K562 (cell line): ENCODE results near the gene LIX1L. TPM values are rescaled to one million over a fixed set of nuclear protein-coding genes. Genes with fewer than 3 reads are reported as not detected.
A peak's percentile ranks its signal among the peaks of the same experiment; 100 is the strongest.

Experiments used
- BRD4 ChIP-seq: fragments of 200-600 bp; sonication (generic); IDR thresholded peaks from 2 replicates; pipeline ENCODE4 v1.6.1; 2017; ENCODE audit warnings: inconsistent platforms
- CAMTA2 ChIP-seq: fragments of 250-450 bp; sonication (Bioruptor Pico); conservative IDR thresholded peaks from 2 replicates; pipeline ENCODE4 v1.5.1; 2022
- CREB1 ChIP-seq, 2 experiments: sonication (generic) in 1 of 2; formaldehyde crosslinking in 1 of 2; IDR thresholded peaks; 2 replicates each; pipeline versions ENCODE4 v1.6.1 to v1.8.0; 2012 to 2022; ENCODE audit warnings: inconsistent platforms in 1 of 2, mild to moderate bottlenecking in 1 of 2, missing genetic modification reagents in 1 of 2, moderate library complexity in 1 of 2
- FOXO4 ChIP-seq: fragments of 450-650 bp; formaldehyde crosslinking; IDR thresholded peaks from 2 replicates; pipeline ENCODE4 v1.4.0; 2020; ENCODE audit warnings: mild to moderate bottlenecking, moderate library complexity
- HSF4 ChIP-seq: fragments of 250-450 bp; sonication (Bioruptor Pico); IDR thresholded peaks from 2 replicates; pipeline ENCODE4 v2.1.2; 2022; ENCODE audit warnings: mild to moderate bottlenecking, moderate library complexity, borderline replicate concordance
- KLF10 ChIP-seq: fragments of 250-450 bp; sonication (Bioruptor Pico); IDR thresholded peaks from 2 replicates; pipeline ENCODE4 v1.6.1; 2021; ENCODE audit warnings: matching md5 sums
- NBN ChIP-seq: fragments of 450-650 bp; IDR thresholded peaks from 2 replicates; pipeline ENCODE4 v1.6.1; 2016; ENCODE audit warnings: low read depth, mild to moderate bottlenecking
- NFATC3 ChIP-seq: fragments of 450-650 bp; IDR thresholded peaks from 2 replicates; pipeline ENCODE4 v1.6.1; 2017; ENCODE audit warnings: mild to moderate bottlenecking
- NR2C1 ChIP-seq, 2 experiments: fragments of 450-650 bp; IDR thresholded peaks; 2 replicates each; pipeline ENCODE4 v1.6.1; 2017; ENCODE audit warnings: mild to moderate bottlenecking in 2 of 2, antibody characterized with exemption in 1 of 2, inconsistent platforms in 1 of 2, missing compliant biosample characterization in 1 of 2, missing genetic modification characterization in 1 of 2
- RFX5 ChIP-seq: IDR thresholded peaks from 2 replicates; pipeline ENCODE4 v1.6.1; 2011; ENCODE audit warnings: low read depth, mild to moderate bottlenecking, improper control_type of control experiment, low read length
- RFX7 ChIP-seq: fragments of 250-450 bp; sonication (Bioruptor Pico); IDR thresholded peaks from 2 replicates; pipeline ENCODE4 v1.5.1; 2021; ENCODE audit warnings: mild to moderate bottlenecking
- ZBTB9 ChIP-seq: fragments of 450-650 bp; formaldehyde crosslinking; IDR thresholded peaks from 2 replicates; pipeline ENCODE4 v1.4.0; 2020; ENCODE audit warnings: mild to moderate bottlenecking, moderate library complexity
- ZNF395 ChIP-seq: fragments of 200-800 bp; sonication (Bioruptor generic); IDR thresholded peaks from 2 replicates; pipeline ENCODE4 v1.6.1; 2017; ENCODE audit warnings: missing genetic modification characterization, missing compliant biosample characterization
- ZNF830 ChIP-seq: fragments of 250-450 bp; sonication (Bioruptor Pico); IDR thresholded peaks from 2 replicates; pipeline ENCODE4 v1.5.0; 2021; ENCODE audit warnings: mild to moderate bottlenecking
- polyA plus RNA-seq, 8 experiments: library from polyadenylated mRNA; depleted of rRNA in 4 of 8; stranded (reverse) in 5 of 8; unstranded in 3 of 8; fragments of >200 nt; fragmentation: Nextera tagmentation in 2 of 8; fragmentation: Illumina TruSeq in 1 of 8; extraction: Ambion mirVana in 2 of 8; extraction: Trizol in 1 of 8; gene quantifications; 2 replicates each; pipeline versions ENCODE4 v1.2.1 to v1.2.3, GENCODE V29; 2011 to 2014; ENCODE audit warnings: inconsistent platforms in 1 of 8, missing spikeins in 1 of 8
- total RNA-seq, 7 experiments: library from RNA; depleted of rRNA in 6 of 7; stranded (reverse); fragments of >200 nt in 6 of 7; fragmentation: Illumina TruSeq in 2 of 7; extraction: Trizol in 2 of 7; gene quantifications; 2 replicates each; pipeline versions ENCODE4 v1.2.1 to v1.2.3, GENCODE V29; 2011 to 2021; ENCODE audit warnings: low replicate concordance in 1 of 7
- TF ChIP-seq, protein P1 (sequence below): fragments of 150-350 bp; conservative IDR thresholded peaks from 2 replicates; pipeline ENCODE4 v1.6.1; 2014; ENCODE audit warnings: low read length
- TF ChIP-seq, protein P2 (sequence below): sonication (generic); formaldehyde crosslinking; IDR thresholded peaks from 2 replicates; pipeline ENCODE4 v1.8.1; 2023; ENCODE audit warnings: mild to moderate bottlenecking, missing genetic modification reagents

LIX1L gene
- total and polyA plus RNA-seq, 9 of the 15 experiments (the other 6 are each of a cell fraction or from before 2014, with no cell fraction given), result 4.6 to 26.5 (median 12.5) TPM

DNA sequence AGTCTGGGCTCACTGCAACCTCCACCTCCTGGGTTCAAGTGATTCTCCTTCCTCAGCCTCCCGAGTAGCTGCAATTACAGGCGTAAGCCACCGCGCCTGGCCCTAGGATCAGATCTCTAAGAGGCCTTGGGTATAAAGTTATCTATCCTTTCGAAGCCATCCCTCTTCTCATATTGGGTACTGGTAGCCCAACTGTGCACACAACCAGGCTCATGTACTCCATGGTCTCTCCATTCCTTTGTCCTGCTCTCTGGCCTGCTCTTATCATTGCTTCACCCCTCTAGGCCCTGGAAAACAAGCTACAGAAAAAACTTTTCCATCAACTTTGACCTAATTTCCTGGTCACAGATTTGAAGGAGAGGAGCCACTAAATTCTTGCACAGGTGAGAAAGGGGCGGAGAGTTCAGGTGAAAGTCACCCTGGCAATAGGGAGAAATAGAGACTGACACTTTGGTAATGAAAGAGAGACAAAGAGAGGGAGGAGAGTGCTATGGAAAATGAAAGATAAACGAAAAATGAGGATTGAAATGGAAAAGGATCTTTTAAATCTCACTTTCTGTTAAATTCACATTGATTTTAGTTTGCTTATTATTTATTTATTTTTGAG, 32.5 kb upstream of the LIX1L start (continued):
- TF ChIP-seq NR2C1 (IDR thresholded peaks at IDR 0.05) (no peak), NR2C1 (tag; IDR thresholded peaks at IDR 0.05) (0 out of 2 replicates have a peak, but pooled peaks have one; percentile 29), ZNF395 (CRISPR knock-in tag) (0 out of 2 replicates have a peak, but pooled peaks have one; percentile 22), HSF4 (CRISPR knock-in tag) (no peak), NFATC3 (no peak), ZNF830 (CRISPR knock-in tag) (no peak), NBN (0 out of 2 replicates have a peak, but pooled peaks have one; percentile 11), RFX5 (no peak), ZBTB9 (peak; percentile 87), RFX7 (CRISPR knock-in tag) (peak; percentile 88), KLF10 (CRISPR knock-in tag) (peak; percentile 88), CAMTA2 (CRISPR knock-in tag) (0 out of 2 replicates have a peak, but pooled peaks have one; percentile 48), FOXO4 (CRISPR knock-in tag) (peak; percentile 78; the same call in 1 of the 2 replicates), BRD4 (no peak), CREB1 (IDR thresholded peaks at IDR 0.05) (no peak), CREB1 (CRISPR knock-in tag; IDR thresholded peaks at IDR 0.05) (0 out of 2 replicates have a peak, but pooled peaks have one; percentile 21)
- TF ChIP-seq, protein P1, sequence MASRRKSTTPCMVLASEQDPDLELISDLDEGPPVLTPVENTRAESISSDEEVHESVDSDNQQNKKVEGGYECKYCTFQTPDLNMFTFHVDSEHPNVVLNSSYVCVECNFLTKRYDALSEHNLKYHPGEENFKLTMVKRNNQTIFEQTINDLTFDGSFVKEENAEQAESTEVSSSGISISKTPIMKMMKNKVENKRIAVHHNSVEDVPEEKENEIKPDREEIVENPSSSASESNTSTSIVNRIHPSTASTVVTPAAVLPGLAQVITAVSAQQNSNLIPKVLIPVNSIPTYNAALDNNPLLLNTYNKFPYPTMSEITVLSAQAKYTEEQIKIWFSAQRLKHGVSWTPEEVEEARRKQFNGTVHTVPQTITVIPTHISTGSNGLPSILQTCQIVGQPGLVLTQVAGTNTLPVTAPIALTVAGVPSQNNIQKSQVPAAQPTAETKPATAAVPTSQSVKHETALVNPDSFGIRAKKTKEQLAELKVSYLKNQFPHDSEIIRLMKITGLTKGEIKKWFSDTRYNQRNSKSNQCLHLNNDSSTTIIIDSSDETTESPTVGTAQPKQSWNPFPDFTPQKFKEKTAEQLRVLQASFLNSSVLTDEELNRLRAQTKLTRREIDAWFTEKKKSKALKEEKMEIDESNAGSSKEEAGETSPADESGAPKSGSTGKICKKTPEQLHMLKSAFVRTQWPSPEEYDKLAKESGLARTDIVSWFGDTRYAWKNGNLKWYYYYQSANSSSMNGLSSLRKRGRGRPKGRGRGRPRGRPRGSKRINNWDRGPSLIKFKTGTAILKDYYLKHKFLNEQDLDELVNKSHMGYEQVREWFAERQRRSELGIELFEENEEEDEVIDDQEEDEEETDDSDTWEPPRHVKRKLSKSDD, result no peak
- TF ChIP-seq, protein P2, sequence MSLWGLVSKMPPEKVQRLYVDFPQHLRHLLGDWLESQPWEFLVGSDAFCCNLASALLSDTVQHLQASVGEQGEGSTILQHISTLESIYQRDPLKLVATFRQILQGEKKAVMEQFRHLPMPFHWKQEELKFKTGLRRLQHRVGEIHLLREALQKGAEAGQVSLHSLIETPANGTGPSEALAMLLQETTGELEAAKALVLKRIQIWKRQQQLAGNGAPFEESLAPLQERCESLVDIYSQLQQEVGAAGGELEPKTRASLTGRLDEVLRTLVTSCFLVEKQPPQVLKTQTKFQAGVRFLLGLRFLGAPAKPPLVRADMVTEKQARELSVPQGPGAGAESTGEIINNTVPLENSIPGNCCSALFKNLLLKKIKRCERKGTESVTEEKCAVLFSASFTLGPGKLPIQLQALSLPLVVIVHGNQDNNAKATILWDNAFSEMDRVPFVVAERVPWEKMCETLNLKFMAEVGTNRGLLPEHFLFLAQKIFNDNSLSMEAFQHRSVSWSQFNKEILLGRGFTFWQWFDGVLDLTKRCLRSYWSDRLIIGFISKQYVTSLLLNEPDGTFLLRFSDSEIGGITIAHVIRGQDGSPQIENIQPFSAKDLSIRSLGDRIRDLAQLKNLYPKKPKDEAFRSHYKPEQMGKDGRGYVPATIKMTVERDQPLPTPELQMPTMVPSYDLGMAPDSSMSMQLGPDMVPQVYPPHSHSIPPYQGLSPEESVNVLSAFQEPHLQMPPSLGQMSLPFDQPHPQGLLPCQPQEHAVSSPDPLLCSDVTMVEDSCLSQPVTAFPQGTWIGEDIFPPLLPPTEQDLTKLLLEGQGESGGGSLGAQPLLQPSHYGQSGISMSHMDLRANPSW, result no peak
